ENCODE results near the gene HDGF.

HDGF gene

DNA sequence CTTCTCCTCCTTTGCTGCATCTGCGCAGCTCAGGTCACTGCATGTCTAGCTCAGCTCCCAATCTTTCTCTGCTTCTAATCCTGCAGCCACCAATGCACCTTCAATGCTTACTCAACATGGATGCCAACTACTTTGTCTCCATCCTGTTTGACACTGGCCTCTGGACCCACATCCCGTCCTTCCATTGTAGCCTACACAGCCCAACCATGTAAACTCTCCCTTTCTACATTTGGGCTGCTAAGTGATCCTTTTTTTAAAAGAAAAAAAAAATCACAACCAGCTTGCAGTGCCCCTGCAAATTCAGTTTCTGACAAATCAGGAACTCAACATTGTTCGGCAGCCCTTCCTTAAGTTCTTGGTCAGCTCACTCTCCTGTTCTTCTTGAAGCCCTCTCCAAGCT, 36.6 kb downstream of the HDGF start:
- DNase-seq = no peak

DNA sequence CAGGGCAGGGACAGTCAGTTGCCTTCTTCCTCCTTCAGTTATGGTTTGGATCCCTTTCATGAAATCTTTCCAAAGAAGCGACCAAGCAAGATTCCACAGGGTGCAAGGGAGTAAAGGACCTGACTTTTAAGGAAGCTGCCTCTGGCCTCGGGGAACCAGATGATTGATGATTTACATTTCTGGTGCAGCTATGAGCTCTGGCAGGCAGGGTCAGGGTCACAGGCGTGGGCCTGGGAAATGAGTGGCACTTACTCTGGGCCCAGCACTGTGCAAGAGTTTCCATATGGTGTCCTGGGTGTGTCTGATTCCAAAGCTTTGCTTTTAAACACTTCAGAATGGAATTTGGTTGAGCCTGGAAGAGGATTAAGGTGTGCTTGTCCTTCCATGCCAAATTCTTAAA, 38.8 kb downstream of the HDGF start:
- no peak for DNase-seq

DNA sequence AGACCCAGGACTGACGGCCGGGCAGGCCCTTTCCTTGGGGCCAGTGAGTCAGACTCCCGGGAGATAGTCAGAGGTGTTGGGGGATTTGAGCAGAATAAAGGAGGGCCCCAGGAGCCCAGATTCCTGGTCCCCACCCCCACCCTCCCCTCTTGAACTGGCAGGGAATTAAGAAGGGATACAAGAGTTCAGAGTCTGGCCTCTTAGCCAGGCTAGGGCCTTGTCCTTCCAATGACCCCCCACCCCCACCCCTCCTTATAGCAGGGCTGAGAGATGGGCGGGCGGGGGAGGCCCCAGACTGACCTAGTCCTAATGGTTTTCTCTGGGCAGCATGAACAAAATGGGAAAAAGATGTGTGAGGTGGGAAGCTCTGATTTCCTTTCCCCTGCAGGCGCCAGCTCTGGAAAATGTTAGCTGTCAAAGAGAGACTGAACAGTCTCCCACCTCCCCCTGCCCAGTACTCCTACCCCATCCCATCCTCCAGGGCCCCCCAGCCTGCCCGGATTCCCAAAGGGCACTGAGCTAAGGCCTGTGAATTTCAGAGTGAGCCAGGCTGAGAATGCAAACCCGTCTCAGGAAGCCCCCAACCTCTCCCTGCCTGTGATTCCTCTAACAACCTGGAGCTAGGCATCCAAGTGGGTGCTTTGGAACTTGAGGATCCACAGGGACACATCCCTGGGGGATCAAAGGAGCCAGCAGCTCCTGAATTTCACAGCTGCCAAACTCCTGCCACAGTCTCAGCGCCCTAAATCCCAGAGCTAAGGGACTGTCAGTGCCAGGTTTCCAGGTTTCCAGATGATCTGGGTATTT, 40.3 kb downstream of the HDGF start:
- DNase-seq = no peak

DNA sequence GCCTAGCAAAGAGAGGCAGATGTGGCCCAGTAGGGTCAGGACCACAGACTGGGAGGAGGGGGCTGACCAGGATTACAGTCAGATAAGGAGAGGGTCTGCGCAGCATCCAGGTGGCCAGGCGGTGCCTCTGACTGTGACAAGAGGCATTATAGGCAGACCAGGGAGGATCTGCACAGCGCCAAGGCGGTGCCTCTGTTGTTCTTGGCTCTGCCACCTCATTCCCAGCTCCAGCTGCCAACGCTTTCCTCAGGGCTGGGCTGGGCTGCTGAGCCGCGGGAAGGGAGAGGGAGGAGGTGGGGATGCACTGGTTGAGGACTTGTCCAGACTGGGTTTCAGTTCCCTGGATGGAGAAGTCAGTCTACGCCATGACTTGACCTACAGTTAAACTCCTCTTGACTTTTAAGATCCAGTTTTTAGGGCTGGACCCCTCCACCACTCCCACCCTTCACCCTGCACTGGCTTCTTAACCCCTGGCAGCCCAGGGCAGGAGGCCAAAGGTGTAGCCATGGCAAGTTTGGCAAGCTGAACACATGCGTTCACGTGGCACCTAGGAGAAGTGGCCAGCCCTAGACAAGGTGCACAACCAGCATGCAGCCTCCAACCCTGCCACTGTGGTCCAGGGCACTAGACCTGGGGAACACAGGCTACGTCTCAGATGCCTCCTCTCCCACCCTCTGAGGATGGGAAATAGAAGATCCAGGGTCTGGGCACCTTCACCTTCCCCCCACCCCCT, 41.6 kb downstream of the HDGF start:
- peak; percentile 61 to 83 for DNase-seq

DNA sequence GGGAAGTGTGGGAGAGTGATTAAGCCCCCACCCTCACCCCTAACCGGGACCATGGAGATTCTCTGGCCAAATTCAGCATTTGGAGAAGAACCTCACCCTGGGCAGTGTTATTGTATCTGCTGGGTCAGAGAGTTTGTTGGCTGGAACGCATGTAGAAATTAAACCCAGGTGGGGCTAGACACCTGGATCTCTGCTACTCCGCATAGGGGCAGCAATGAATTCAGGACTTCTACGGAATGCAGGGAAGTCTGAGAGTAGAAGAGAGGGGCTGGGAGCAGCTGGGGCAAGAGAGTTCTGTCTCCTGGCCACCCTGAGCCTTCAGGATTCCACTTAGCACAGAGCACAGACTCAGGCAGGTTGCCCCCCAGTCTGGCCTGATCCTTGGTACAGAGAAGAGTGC, 42.4 kb downstream of the HDGF start:
- DNase-seq = no peak

DNA sequence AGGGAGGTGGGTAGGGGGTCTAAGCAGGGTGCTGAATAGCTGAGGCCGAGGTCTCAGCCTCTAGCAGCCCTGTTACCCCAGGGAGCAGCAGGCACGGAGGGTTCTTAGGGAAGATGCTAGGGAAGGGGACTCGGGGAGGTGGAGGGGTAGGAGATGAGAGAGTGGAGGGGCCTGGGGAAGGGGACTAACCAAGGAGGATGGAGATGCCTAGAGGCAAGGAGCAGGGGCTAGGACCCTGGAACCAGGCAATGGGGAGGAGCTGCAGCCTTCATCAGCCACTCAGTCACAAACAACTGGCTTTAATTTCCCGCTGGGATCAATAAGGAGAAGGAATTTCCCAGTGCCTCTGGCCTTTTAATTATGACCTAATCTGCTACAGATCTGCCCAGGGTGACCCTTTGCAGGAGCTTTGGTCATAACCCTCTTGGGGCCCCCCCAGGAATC, 43.2 kb downstream of the HDGF start:
- DNase-seq = no peak

DNA sequence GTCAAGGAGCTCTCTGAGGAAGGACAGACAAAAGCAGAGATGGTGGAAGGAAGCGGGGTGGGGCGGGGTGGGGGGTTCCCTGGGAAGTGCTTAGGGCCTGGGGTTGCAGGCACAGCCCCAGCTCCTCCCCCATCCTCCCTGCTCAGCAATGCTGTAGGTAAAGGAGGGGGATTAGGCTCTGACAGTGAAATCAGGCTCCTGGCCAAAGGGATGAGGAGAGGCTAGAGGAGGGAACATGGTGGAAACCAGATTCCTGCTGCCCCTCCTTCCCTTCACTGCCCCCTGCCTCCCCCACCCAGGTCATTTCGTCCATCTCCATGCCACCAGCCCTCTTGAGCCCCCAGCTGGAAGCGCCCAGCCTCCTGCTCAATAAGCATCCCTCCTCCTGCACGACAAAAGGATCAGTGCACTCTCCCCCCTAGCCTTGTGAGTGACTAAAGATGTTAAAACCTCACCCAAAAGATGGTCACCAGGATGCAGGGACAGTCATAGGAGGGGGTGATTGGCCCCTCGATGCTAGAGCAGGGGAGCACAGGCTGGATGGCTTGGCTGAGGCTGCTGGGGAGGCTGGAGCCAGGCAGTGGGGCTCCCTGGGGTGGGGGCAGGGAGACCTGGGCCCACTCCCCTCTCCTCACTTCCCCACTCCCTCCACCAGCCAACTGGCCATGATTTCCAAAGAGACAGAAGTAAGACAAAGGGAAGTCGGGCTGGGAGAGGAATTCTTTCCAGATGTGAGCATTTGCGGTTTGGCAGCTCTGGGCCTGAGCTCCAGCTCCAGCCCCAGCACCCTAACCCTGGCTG, 43.9 kb downstream of the HDGF start:
- no peak for DNase-seq

DNA sequence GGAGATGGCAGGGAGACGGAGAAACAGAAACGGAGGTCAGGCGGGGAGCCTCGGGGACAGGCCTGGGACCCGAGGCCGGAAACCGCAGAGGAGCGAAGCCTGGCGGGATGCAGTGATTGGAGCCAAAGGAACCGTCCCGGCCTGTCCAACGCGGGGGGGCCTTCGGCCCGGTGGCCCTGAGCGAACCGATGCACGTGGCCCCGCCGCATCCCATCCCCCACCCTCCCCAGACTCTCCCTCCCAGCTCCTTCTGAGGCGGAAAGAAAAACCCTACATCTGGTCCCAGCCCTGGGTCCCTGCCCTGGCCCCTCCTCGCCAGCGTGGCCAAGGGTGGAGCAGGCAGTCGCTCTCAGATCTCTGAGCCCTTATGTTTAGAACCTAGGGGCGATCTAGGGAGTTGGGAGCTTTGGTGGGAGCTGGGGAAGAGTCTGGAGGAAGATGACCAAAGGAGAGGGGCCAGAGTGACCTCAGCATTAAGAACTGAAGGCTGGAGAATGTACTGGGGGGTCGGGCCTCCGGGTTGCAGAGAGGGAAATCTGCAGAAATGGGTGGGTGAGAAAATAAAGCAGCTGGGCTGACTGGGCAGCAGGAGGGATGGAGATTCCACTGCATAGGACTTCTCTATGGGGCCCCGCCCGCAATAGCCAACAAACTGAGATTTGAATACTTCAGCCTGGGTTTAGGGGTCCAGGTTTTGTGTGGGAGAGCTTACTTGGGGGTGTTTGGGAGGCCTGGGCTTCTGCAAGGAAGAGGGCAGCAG, 44.6 kb downstream of the HDGF start:
- DNase-seq = no peak

DNA sequence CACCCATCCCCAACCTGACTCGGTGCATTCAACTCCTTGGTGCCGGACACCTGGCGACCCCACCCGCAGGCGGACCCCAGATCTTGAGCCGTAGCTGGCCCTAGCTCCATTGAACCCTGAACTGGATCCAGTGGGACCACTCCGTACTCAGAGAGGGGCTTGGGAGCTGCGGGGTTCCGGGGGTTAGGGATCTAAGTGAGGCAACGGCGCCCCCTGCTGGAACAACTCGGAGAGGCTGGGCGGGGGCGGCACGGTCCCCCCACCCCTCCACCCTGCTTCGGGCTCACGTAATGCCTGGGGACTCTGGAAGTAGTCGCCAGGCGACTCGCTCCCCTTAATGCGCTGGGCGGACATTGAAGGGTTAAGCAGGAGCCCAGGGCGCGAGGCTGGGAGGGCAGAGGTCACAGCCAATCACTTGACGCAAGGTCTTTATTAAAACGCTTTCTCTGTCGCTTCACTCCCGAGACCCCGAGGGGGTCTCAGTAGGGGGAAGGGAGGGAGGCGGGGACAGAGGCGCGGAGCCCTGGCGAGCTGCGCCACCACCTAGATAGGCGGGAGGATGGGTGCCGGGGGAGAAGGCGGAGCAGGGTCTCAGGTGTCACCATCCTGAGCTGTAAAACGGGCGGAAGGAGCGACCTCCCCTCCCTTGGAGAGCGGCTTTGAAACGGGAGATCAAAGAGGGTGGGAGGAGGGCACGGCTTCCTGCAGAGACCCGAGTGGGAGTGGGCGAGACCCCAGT, 45.4 kb downstream of the HDGF start:
- DNase-seq = no peak

DNA sequence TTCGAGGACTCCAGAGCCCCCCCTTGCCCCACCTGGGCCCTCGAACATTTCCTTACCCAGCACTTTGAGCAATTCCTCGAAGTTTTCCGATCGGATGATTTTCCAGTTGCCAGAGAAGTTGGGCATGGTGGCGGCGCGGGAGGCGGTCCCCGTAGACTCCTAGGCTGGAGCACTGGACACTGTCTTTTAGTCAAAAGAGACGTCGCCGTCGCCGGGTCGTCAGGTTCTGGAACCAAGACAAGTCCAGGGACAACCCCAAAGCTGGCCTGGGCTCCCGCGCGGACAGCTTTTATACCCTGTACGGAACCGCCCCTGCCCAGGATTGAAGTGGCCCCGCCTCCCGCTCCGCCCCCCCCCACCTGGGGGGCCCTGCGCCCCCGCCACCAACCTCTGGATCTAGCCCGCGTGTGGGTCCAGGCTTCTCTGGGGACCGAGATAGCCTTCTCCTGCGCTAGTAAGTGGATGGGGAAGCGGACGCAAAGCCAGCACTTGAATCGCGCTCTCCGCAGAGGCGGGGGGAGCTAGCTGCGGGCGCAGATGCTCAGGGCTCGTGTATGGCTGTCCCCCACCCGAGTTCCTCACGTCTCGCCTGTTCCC, 46.1 kb downstream of the HDGF start, which contains the start of gene CRABP2:
TSS of gene CRABP2 (minus strand) at position 263 of the 597 bp plus-strand sequence. CDS start at position 126, 137 bp downstream.
- DNase-seq = no peak

DNA sequence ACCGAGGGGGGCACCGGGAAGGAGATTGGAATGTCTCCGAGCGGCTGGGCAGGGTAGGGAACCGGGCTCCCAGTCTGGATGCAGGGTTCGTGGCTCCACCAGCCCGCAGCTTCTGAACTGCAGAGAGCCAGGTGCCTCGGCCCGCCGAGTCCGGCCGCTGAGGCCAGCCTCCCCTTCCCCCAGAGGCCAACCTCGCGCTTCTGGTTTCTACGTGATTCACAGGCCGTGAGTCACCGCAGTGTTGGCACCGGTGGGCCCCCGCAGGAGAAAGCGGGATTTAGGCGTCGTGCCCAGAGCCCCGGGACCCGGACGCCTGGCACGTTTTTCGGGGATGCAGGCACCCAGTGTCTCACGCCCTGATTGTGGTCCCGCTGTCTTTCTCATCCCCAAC, 46.5 kb downstream of the HDGF start:
- DNase-seq = peak in 1 of 2 experiments; percentile 25

DNA sequence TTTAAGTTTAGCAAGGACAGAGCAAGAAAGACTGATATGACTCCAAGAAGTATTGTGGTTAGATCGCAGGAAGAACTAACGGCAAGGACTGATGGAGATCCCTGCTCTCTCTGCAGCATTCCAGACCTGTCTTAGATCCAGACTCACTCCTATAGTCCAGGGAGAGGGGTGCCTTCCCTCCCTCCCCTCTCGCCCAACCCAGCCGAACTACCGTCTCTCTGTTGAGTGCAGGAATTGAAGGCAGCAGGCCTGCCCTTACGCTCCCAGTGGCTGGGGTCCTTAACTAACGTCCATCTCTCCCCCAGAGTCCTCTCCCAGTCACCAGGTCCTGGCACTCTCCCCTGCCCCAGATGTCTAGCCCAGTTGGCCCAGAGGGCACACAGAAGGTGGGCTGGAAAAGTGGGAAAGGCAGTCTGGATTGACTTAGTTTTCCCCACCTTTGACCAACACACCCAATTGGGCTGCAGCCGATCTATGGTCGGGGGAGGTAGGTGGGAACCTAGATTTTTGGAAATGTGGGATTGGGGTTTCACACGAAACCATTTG, 47.2 kb downstream of the HDGF start:
- no peak for DNase-seq

DNA sequence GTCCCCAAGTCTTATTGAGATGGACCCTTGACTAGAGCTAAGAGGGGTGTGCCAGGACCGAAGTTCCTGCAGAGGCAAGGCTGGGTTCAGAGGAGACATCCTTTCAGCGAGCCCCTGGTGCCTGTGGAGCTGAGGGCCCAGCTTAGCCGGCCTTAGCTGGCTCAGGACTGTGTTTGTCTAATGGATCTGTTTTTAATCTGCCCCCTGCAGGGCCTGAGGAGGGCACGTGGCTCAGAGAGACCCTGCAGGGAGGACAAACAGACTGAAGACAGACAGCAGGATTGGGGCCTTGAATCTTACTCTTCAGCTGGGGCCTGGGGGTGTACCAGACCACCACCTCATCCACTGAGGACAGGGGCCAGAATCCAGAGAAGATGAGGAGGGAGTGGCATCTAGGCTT, 47.7 kb downstream of the HDGF start:
- peak in 1 of 2 experiments; percentile 17 for DNase-seq

DNA sequence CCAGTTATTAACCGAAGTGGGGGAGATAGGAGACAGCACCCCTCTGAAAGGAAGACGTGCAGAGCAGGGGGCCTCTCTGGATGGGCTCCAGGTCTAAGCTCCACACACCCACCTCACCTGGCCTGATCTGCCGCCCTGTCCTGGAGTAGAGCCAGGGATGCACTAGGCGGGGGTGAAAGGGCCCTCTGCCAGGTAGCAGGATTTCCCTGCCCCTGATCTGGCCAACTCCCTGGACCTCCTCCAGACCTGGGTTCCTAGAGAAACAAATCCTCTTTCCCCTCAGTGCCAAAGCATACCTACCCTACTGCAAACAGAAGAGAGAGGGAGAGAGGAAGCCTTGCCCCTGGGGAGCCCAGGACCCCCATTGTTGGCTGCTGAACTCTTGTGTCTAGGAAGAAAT, 48.1 kb downstream of the HDGF start:
- DNase-seq = no peak

DNA sequence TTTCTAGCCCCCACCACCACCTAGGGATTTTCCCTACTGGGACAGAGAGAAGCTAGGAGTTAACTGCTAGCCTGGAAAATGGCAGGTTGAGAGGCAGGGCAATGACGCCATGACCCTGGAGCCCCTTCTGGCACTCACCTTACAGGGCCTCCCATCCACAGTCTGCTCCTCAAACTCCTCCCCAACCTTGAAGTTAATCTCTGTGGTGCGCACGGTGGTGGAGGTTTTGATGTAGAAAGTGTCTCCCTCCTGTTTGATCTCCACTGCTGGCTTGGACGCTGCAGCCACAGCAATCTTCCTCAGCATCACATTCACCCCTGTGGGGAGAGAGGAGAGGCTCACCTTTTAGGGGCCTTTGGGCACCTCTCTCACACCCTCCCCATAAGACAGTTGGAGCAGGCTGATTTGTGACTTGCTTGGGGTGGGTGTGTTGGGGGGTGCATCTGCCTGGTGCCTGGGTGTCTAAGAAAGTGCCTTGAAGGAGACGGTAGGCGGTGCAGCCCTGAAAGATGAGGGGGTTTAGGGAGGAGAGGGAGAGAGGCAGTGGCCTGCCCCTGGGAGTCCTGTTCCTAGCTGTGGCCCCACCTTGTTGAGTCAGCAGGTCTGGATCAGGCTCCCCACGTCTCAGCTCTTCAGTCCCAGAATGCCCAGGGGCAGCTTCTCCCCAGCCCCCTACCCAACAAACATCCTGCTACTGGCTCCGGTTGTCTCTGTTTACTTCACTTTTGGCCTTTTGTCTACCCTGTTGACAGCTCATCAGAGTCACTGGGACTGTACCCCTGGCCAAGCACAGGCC, 50.5 kb downstream of the HDGF start:
- DNase-seq = no peak

DNA sequence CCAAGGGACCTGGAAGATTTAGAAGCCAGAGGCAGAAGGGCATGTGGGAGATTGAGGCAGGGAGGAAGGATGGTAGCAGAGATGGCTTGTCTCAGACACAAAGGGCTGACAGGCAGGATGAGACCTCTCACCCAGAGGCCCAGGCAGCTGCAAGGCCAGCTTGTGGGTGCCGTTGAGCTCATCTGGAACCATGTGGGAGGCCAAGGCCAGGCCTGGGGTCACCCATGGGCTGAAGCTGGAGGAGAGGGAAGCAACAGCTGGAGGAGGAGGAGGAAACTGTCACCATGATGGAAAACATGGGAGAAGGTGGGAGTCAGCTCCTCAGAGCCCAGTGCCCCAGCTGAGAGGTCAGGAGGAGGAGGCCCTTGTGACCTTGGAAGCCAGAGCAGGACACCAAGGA, 52.5 kb downstream of the HDGF start:
- no peak for DNase-seq

DNA sequence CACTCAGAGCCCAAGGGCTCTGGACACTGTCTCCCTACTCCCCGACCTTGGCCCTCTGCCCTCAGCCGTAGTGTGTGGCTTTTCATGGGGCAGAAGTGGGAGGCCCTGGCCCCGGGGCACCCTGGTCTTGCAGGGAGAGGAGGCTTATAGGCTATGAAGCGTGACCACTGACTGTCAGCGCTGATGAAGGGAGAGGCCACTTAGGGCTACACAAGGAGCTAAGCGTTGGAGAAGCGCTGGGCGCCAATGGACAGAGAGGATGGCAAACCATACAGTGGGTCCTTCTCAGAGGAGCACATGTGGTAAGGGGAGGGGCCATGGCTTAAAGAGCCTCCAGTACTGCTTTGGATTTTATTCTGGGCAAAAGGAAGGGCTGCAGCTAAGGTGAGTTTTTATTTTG, 54.0 kb downstream of the HDGF start:
- no peak for DNase-seq

DNA sequence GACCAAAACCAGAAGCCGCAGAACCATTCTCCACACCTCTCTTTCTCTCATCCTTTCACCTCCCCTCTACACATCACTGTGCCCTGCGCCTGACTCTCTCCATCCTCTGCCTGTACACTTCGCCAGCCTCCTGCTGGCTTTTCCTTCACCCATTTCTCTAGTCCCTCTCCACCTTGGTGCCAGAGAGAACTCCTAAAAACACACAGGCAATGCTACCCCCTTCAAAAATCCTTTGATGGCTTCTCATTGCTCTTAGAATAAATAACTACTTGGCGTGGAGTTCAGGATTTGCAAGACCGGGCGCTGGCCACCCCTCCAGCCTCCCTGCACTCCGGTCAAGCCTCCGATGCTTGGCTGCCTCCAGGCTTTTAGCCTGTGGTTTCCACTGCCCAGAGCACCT, 54.7 kb downstream of the HDGF start:
- DNase-seq = no peak

DNA sequence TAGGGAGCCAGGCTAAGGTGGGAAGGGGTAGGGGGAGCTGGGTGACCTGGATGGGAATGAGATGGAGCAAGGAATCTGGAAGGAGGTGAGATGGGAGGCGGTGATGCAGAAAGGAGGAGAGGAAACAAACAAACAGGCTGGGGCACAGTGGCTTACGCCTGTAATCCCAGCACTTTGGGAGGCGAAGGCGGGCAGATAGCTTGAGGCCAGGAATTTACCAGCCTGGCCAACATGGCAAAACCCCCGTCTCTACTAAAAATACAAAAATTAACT, 56.8 kb downstream of the HDGF start:
- DNase-seq = no peak

DNA sequence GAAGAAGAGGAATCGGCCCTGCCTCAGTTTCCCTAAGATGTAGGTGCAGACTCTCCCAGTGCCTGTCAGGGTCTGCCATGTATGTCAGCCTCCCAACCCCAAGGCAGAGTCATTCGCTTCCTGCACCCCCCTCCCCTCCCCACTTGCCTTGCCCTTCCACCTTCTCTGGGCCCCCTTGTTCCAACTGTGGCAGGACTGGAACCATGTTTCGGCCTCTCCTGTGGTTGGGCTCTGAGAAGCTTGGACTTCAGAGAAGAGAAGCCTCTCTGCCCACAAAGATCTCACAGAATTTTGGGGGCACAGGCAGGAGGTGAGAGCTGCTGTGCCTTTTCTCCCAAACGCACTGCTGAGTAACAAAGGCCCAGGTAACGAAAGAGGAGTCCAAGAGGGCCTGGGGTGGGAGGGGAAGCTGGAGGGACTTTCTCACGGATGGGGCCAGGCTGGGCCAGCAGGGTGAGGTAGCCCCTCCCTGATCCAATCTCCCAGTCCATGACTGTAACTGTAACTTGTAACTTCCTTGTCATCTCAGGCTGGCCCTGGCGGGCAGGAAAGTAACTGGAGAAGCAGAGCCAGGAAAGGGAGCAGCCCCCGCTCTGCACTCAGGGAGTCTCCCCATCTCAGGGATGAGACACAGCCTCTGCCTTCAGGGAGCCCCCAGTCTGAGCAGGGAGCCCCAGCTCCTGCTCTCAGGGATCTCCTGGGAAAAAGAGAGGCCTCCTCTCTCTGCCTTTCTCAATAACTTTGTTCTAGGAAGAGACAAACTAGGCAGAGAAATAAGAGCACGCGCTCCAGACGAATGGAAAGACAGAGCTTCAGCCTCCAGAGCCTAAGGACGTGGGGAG, 57.4 kb downstream of the HDGF start:
- no peak for DNase-seq
